HG03097 (cell line): ENCODE data around the gene PLA2G5.
"Not testable (repeated sequence)": the region's sequence is repeated elsewhere in the genome, so short reads cannot be mapped to it uniquely, and the experiment has no call there.

Experiments
- ATAC-seq: cut with Tn5 transposase; IDR thresholded peaks from one replicate; pipeline ENCODE4 v1.9.1; 2021; ENCODE audit not compliant: unreplicated experiment, low FRiP score

PLA2G5 gene

GRCh38 chr1:20069874-20070273 is at the start of gene PLA2G5:
Gene PLA2G5 (plus strand): TSS chr1:20070194. CDS start chr1:20084831, 14,637 bp downstream.
- no peak for ATAC-seq

DNA sequence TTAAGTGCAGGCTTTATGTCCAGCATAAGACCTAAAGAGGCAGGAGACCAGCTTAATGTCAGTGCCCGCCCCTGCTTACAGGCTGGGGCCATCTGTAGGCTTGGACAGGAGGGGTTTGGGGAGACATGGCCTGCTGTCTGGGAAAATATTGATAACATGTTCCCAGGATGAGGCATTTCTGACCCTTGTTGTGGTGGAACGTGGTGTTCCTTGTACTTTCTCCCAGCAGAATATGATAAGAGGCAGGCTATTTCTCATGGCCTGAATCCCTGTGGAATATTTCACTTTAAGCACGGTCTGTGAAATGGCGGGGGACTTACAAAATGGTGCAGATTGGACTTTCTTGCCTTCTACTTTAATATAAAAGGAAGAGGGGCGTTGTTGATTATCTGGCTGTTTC is 41.9 kb upstream of the PLA2G5 start:
- no peak for ATAC-seq

- no peak for ATAC-seq
These were observed 41.3 kb upstream of the PLA2G5 start for GRCh38 chr1:20028726-20029125.

GRCh38 chr1:20029178-20029912 is 40.6 kb upstream of the PLA2G5 start:
- ATAC-seq: no peak

GRCh38 chr1:20030436-20031151 is 39.4 kb upstream of the PLA2G5 start:
- not testable (repeated sequence) for ATAC-seq

DNA sequence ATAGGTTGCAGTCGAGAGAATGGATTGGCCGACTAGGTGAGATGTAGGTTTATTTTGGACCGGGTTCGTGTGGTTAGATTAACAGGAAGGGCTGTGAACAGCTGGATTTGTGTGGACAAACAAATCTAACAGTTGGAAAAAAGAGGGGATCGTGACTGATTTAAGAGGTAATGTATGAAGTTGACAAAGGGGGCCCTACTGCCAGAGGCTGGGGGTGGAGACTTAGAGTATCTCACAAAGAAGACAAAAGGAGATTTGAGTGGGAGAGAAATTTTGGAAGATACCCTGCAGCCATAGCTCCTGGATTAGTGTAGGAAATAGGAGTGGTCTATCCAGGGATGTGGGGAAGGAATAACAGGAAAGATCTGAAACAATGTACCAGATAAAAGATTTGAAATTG is 38.8 kb upstream of the PLA2G5 start:
- ATAC-seq: no peak

DNA sequence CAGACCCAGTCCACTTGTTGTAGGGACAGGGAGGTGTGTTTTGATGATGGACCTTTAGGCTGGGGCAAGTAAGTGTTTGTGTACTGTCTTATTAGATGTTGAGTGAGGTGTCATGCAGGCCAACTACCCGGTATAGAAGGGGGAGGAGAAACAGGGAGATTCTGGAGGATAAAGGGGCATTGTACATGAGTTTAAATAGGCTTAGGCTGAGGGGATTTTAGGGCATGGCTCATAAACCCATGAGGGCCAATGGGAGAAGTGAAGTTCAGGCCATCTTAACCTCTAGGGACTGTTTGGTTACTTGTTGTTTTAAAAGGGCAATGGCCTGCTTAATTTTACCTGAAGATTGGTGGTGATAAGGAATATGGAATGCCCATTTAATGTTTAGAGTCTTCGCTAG is 38.2 kb upstream of the PLA2G5 start:
- ATAC-seq: no peak

GRCh38 chr1:20032425-20032824 is 37.6 kb upstream of the PLA2G5 start:
- no peak for ATAC-seq

GRCh38 chr1:20033420-20033819 is 36.6 kb upstream of the PLA2G5 start:
- ATAC-seq: no peak

DNA sequence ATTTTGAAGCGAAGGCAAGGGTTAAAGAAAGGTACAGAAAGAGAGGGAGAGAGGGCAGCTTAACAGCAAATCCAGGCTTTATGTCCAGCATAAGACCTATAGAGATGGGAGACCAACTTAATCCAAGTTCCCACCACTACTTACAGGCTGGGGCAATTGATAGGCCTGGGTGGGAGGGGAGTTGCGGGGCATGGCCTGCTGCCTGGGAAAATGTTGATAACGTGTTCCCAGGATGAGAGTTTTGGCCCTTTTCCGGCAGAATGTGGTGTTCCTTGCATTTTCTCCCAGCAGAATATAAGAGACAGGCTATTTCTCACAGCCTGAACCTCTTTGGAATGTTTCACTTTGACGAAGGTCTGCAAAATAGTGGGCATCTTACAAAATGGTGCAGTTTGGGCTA is 34.9 kb upstream of the PLA2G5 start:
- no peak for ATAC-seq

- ATAC-seq: no peak
These were observed 32.1 kb upstream of the PLA2G5 start for GRCh38 chr1:20037877-20038276.

DNA sequence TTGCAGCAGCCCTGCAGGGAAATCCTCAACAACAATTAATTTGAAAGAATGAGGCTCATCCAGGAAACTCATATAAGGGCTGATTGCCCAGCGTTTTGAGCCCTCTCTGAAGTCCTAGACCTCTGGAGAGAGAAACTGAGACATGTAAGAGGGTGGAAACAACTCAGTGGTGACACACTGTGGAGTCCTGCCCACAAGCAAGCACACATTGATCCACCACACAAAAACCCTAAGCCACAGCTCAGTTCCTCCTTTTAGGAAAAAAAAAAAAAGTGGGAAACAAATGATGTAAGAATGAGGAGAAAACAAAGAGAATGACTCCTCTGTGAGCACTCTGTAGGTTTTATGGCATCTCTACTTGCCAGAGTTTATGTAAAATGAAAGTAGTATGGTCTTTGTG is 22.9 kb upstream of the PLA2G5 start:
- no peak for ATAC-seq

GRCh38 chr1:20048563-20048962 is 21.4 kb upstream of the PLA2G5 start:
- ATAC-seq: no peak

DNA sequence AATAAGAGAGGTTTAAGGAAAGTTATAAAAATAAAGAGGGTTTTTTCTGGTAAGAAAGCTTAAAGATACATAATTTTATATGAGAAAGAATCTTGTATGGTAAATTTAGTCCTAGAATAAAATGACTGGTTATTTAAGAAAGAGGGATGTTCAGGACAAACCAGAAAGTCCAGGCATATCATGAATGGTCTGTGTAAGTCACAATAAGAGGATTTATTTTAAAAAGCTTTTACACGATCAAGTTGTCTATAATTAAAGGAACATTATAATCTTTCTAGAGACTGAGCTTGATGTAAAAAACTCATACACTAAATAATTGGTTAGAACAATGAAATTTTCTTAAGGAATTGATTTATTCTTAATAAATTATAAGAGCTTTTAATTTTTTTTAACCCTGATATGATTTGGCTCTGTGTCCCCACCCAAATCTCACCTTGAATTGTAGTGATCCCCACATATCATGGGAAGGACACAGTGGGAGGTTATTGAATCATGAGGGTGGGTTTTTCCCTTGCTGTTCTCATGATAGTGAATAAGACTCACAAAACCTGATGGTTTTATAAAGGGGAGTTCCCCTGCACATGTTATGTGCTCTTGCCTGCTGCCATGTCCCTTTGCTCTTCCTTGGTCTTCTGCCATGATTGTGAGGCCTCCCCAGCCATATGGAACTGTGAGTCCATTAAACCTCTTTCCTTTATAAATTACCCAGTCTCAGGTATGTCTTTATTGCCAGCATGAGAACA is 20.8 kb upstream of the PLA2G5 start:
- not testable (repeated sequence) for ATAC-seq

- ATAC-seq: no peak
These were observed 18.7 kb upstream of the PLA2G5 start for GRCh38 chr1:20051218-20051829.

GRCh38 chr1:20052386-20052785 is 17.6 kb upstream of the PLA2G5 start:
- ATAC-seq: no peak

GRCh38 chr1:20057886-20058420 is 12.0 kb upstream of the PLA2G5 start:
- ATAC-seq: no peak

- no peak for ATAC-seq
These were observed 11.5 kb upstream of the PLA2G5 start for GRCh38 chr1:20058531-20058930.

- ATAC-seq: no peak
These were observed 10.1 kb upstream of the PLA2G5 start for GRCh38 chr1:20059847-20060246.

- ATAC-seq: not testable (repeated sequence)
These were observed 9.2 kb upstream of the PLA2G5 start for GRCh38 chr1:20060791-20061190.

DNA sequence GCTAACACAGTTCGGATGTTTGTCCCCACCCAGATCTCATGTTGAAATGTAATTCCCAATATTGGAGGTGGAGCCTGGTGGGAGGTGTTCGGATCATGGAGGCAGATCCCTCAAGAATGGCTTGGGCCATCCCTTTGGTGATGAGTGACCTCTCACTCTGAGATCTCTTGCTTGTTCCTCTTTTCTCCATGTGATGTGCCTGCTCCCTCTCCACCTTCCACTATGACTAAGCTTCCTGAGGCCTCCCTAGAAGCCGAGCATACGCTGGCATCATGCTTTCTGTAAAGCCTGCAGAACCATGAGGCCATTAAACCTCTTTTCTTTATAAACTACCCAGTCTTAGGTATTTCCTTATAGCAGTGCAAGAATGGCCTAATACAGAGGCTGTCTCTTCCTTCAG is 8.1 kb upstream of the PLA2G5 start:
- ATAC-seq: no peak
